IMR-90 (cell line): ENCODE measurements around the gene NKX6-2.

Experiments
- BHLHE40 ChIP-seq: fragments of 150-350 bp; IDR thresholded peaks from 2 replicates; pipeline ENCODE4 v1.6.1; 2016; ENCODE audit warnings: mild to moderate bottlenecking, low read depth, low read length
- CTCF ChIP-seq: conservative IDR thresholded peaks from 2 replicates; pipeline ENCODE4 v1.5.1; 2012; ENCODE audit warnings: mild to moderate bottlenecking, low read depth, low read length, improper control_type of control experiment
- NFE2L2 ChIP-seq: fragments of 150-350 bp; IDR thresholded peaks from 2 replicates; pipeline ENCODE4 v1.6.1; 2016; ENCODE audit warnings: low read depth, mild to moderate bottlenecking, low read length
- POLR2A ChIP-seq: IDR thresholded peaks from 2 replicates; pipeline ENCODE4 v1.6.1; 2012; ENCODE audit warnings: mild to moderate bottlenecking, low read depth, low read length
- RAD21 ChIP-seq: IDR thresholded peaks from 2 replicates; pipeline ENCODE4 v1.6.1; 2012; ENCODE audit warnings: low read length, improper control_type of control experiment
- RFX5 ChIP-seq: IDR thresholded peaks from 2 replicates; pipeline ENCODE4 v1.8.0; 2012; ENCODE audit warnings: low read depth, mild to moderate bottlenecking, low read length, moderate library complexity
- SMC3 ChIP-seq: fragments of 150-350 bp; IDR thresholded peaks from 2 replicates; pipeline ENCODE4 v1.6.1; 2016; ENCODE audit warnings: low read depth, mild to moderate bottlenecking, antibody characterized with exemption, low read length, moderate library complexity

- TF ChIP-seq CTCF (no peak), NFE2L2 (no peak), RAD21 (no peak), RFX5 (no peak), POLR2A (no peak), SMC3 (no peak), BHLHE40 (no peak)
Observed at GRCh38 chr10:132765435-132765834, 20.5 kb downstream of the NKX6-2 start.
